Calu3 (cell line): Measurements from ENCODE around the gene GMCL2. TPM values are rescaled to one million over a fixed set of nuclear protein-coding genes. Genes with fewer than 3 reads are reported as not detected.

ENCODE experiments used
- BruUV-seq: library from RNA; stranded (reverse); fragments of 400-500 nt; replicated peaks from 2 replicates; lab custom pipeline; 2021; lab: Mats Ljungman, UMichigan
- CTCF ChIA-PET: fragments of 300-600 bp; sonication (Branson Sonifier 250); formaldehyde crosslinking; loops from one replicate; lab custom pipeline; 2022; ENCODE audit warnings: antibody characterized with exemption; lab: Charles Lee
- DNase-seq: peaks from one replicate; pipeline ENCODE4 v3.0.0; 2022
- H3K27ac Mint-ChIP-seq: one replicate; pipeline ENCODE4 v1.8.0; 2022; ENCODE audit warnings: mixed read lengths; ENCODE audit not compliant: unreplicated experiment
- H3K27me3 Mint-ChIP-seq: one replicate; pipeline ENCODE4 v1.8.0; 2022; ENCODE audit warnings: mixed read lengths; ENCODE audit not compliant: unreplicated experiment
- H3K36me3 Mint-ChIP-seq: one replicate; pipeline ENCODE4 v1.8.0; 2022; ENCODE audit warnings: mild to moderate bottlenecking, moderate library complexity, mixed read lengths; ENCODE audit not compliant: insufficient read depth, unreplicated experiment
- H3K4me1 Mint-ChIP-seq: one replicate; pipeline ENCODE4 v1.8.0; 2022; ENCODE audit warnings: mild to moderate bottlenecking, low read depth, mixed read lengths; ENCODE audit not compliant: unreplicated experiment
- H3K4me3 Mint-ChIP-seq: one replicate; pipeline ENCODE4 v1.8.0; 2022; ENCODE audit warnings: mild to moderate bottlenecking, low read depth, moderate library complexity, mixed read lengths; ENCODE audit not compliant: unreplicated experiment
- H3K9me3 Mint-ChIP-seq: one replicate; pipeline ENCODE4 v1.8.0; 2022; ENCODE audit warnings: low read depth, mixed read lengths; ENCODE audit not compliant: unreplicated experiment
- CTCF ChIP-seq: fragments of 200-600 bp; IDR thresholded peaks from one replicate; pipeline ENCODE4 v1.8.0; 2022; ENCODE audit warnings: antibody characterized with exemption; ENCODE audit not compliant: unreplicated experiment
- intact Hi-C: fragments of 100-400 bp; cut with micrococcal nuclease; formaldehyde crosslinking; loops from one replicate; pipeline ENCODE4 v1.10.0; 2022; ENCODE audit not compliant: unreplicated experiment
- total RNA-seq: library from RNA; stranded (reverse); gene quantifications from 2 replicates; pipeline ENCODE4 v1.2.3, GENCODE V29; 2022

The GMCL2 gene
- total RNA-seq, 1 experiment from 2014 or later = not detected

GRCh38 chr5:178216088-178216534, 28.9 kb upstream of the GMCL2 start:
- no peak for TF ChIP-seq CTCF
- no peaks in the 10 kb centered on the region for H3K27me3 Mint-ChIP-seq
- peaks cover 8% of the 10 kb centered on the region for H3K4me1 Mint-ChIP-seq
- no peaks in the 10 kb centered on the region for H3K9me3 Mint-ChIP-seq
- H3K36me3 Mint-ChIP-seq = peaks cover 93% of the 10 kb centered on the region
- no TSS peak for BruUV-seq
- H3K4me3 Mint-ChIP-seq = no peak overlapping the region
- H3K27ac Mint-ChIP-seq = no peak overlapping the region
- intact Hi-C loops = no loop called here
- no peak for DNase-seq
- CTCF ChIA-PET = no interaction called here

GRCh38 chr5:178215280-178216002, 28.3 kb upstream of the GMCL2 start:
- peaks cover 93% of the 10 kb centered on the region for H3K36me3 Mint-ChIP-seq
- CTCF ChIA-PET = no interaction called here
- H3K27ac Mint-ChIP-seq = no peak overlapping the region
- DNase-seq = no peak
- TF ChIP-seq CTCF = no peak
- H3K4me3 Mint-ChIP-seq = no peak overlapping the region
- peaks cover 9% of the 10 kb centered on the region for H3K4me1 Mint-ChIP-seq
- intact Hi-C loops = no loop called here
- no TSS peak for BruUV-seq
- H3K9me3 Mint-ChIP-seq = no peaks in the 10 kb centered on the region
- no peaks in the 10 kb centered on the region for H3K27me3 Mint-ChIP-seq

GRCh38 chr5:178214160-178214803, 27.1 kb upstream of the GMCL2 start:
- Mint-ChIP-seq H3K27me3 (no peaks in the 10 kb centered on the region), H3K36me3 (peaks cover 96% of the 10 kb centered on the region), H3K4me1 (peaks cover 16% of the 10 kb centered on the region), H3K4me3 (no peak overlapping the region), H3K9me3 (no peaks in the 10 kb centered on the region), H3K27ac (peak overlapping the region; percentile 25)
- no peak for DNase-seq
- TF ChIP-seq CTCF = no peak
- CTCF ChIA-PET = interaction anchor here (0.5 kb wide), 1 partner anchor 22 kb away, joined by 6 read pairs; no protein-coding TSS in a partner anchor
- intact Hi-C loops = no loop called here
- no TSS peak for BruUV-seq

GRCh38 chr5:178213748-178214151, 26.6 kb upstream of the GMCL2 start:
- Mint-ChIP-seq H3K4me1 (peaks cover 16% of the 10 kb centered on the region), H3K27ac (peak overlapping the region; percentile 25), H3K27me3 (no peaks in the 10 kb centered on the region), H3K9me3 (no peaks in the 10 kb centered on the region), H3K36me3 (peaks cover 96% of the 10 kb centered on the region), H3K4me3 (no peak overlapping the region)
- TF ChIP-seq CTCF = no peak
- intact Hi-C loops = no loop called here
- no peak for DNase-seq
- CTCF ChIA-PET = no interaction called here
- no TSS peak for BruUV-seq
